Lower lobe of right lung (tissue), 2 donors: Measurements from ENCODE around the gene RBM44. TPM values are rescaled to one million over a fixed set of nuclear protein-coding genes. Genes with fewer than 3 reads are reported as not detected.

Source experiments
- ATAC-seq, 2 donors: fragments of 200-7000 bp; cut with Tn5 transposase; one replicate each; pipeline ENCODE4 v1.9.1; 2020 to 2022; ENCODE audit warnings: mild to moderate bottlenecking in 2 of 2, moderate library complexity in 2 of 2
- DNase-seq: peaks from one replicate; pipeline ENCODE4 v3.0.0-alpha.2; 2020
- H3K27ac ChIP-seq: fragments of 200-600 bp; one replicate; pipeline ENCODE4 v1.8.0; 2022
- H3K27me3 ChIP-seq: fragments of 200-600 bp; one replicate; pipeline ENCODE4 v1.8.0; 2022; ENCODE audit warnings: low read depth
- H3K36me3 ChIP-seq: fragments of 200-600 bp; one replicate; pipeline ENCODE4 v1.8.0; 2022; ENCODE audit warnings: mild to moderate bottlenecking
- H3K4me1 ChIP-seq: fragments of 200-600 bp; one replicate; pipeline ENCODE4 v1.8.0; 2022
- H3K4me3 ChIP-seq: fragments of 200-600 bp; one replicate; pipeline ENCODE4 v1.8.0; 2022; ENCODE audit warnings: mild to moderate bottlenecking
- H3K9me3 ChIP-seq: fragments of 200-600 bp; one replicate; pipeline ENCODE4 v1.8.0; 2022
- intact Hi-C: fragments of 100-400 bp; cut with DNase I; formaldehyde crosslinking; loops from one replicate; pipeline ENCODE4 v1.11.0; 2022
- total RNA-seq: library from RNA; stranded (reverse); fragmentation: NEBNext Ultra II Directional; extraction: Animal tissue kit (Norgen Biotek cat#: 25700); gene quantifications from one replicate; pipeline ENCODE4 v1.2.1, GENCODE V29; 2021
- TF ChIP-seq, protein P1 (sequence below): fragments of 200-600 bp; IDR thresholded peaks from one replicate; pipeline ENCODE4 v1.8.0; 2022; ENCODE audit warnings: antibody characterized with exemption, mild to moderate bottlenecking
- donor health status: DM: no; HTN: yes; CAD: no; lungs with severe emphysema.

The RBM44 gene
- total RNA-seq, 1 donor from 2014 or later = 0.59 TPM

DNA sequence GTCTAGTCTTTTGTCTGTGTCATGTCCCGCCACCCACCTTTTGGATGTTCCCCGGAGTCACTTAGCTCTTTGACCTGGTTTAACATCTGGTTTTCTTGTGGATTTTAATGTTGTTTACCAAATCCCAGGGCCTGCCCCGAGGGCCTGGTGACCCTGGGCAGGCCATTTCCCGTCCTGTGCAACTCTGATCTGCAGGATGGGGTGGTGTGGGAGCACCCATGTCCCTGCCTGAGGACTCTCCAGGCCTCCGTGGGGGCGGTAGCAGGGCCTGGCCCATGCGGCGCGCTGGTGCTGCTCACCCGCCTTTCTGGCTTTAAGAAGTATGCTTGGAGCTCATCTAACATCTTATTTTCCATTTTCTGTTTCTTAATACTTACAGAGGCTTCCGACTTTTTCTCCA, 71.5 kb downstream of the RBM44 start:
- Histone ChIP-seq H3K4me1 (no peaks in the 10 kb centered on the region), H3K36me3 (no peaks in the 10 kb centered on the region), H3K27me3 (no peaks in the 10 kb centered on the region), H3K4me3 (no peak overlapping the region), H3K9me3 (no peaks in the 10 kb centered on the region), H3K27ac (no peak overlapping the region)
- DNase-seq (no peak), ATAC-seq (no peak)
- TF ChIP-seq, protein P1, sequence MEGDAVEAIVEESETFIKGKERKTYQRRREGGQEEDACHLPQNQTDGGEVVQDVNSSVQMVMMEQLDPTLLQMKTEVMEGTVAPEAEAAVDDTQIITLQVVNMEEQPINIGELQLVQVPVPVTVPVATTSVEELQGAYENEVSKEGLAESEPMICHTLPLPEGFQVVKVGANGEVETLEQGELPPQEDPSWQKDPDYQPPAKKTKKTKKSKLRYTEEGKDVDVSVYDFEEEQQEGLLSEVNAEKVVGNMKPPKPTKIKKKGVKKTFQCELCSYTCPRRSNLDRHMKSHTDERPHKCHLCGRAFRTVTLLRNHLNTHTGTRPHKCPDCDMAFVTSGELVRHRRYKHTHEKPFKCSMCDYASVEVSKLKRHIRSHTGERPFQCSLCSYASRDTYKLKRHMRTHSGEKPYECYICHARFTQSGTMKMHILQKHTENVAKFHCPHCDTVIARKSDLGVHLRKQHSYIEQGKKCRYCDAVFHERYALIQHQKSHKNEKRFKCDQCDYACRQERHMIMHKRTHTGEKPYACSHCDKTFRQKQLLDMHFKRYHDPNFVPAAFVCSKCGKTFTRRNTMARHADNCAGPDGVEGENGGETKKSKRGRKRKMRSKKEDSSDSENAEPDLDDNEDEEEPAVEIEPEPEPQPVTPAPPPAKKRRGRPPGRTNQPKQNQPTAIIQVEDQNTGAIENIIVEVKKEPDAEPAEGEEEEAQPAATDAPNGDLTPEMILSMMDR = no peak
- intact Hi-C loops = no loop called here

DNA sequence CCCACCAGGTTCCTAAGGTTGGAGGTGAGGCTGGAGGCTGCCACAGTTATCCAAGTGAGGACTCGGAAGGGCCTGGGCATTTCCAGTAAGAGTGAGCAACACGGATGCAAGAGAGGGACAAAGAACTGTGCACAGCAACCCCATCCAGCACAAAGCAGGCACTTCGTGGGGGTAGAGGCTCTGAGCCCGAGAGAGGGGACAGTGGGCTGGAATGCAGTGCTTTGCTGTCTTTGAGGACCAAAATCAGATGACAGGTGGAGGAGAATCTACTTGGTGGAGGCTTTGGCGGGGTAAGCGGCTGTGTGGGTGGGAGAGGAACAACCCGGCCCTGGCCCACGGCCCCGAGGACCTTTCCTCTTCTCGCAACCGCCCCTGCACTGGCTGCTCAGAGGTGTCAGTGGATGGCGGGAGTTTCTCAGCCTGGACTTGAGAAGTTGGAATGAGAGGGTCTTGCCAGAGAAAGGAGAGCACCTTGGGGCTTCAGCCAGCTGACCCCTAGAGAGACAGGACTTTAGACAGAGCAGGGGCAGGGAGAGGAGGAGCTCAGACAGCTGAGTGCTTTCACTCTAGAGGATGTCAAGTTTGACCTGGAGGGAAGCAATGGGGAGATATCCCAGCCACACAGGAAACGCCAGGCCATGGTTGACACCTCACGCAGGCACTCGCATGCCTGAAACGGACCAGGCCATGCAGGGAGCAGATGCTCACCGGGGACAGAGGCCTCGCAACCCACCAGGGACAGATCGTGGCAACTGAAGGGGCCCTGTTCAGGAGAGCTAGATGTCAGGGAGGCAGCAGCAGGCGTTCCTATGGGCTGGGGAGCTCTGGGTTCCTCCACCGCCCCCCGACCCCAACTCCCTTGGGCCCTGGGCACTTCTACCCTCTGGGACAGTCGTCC, 72.4 kb downstream of the RBM44 start:
- Histone ChIP-seq H3K27me3 (no peaks in the 10 kb centered on the region), H3K4me3 (no peak overlapping the region), H3K27ac (no peak overlapping the region), H3K9me3 (no peaks in the 10 kb centered on the region), H3K36me3 (no peaks in the 10 kb centered on the region), H3K4me1 (no peaks in the 10 kb centered on the region)
- DNase-seq = no peak
- intact Hi-C loops = no loop called here
- TF ChIP-seq, protein P1 = no peak
- ATAC-seq = no peak

DNA sequence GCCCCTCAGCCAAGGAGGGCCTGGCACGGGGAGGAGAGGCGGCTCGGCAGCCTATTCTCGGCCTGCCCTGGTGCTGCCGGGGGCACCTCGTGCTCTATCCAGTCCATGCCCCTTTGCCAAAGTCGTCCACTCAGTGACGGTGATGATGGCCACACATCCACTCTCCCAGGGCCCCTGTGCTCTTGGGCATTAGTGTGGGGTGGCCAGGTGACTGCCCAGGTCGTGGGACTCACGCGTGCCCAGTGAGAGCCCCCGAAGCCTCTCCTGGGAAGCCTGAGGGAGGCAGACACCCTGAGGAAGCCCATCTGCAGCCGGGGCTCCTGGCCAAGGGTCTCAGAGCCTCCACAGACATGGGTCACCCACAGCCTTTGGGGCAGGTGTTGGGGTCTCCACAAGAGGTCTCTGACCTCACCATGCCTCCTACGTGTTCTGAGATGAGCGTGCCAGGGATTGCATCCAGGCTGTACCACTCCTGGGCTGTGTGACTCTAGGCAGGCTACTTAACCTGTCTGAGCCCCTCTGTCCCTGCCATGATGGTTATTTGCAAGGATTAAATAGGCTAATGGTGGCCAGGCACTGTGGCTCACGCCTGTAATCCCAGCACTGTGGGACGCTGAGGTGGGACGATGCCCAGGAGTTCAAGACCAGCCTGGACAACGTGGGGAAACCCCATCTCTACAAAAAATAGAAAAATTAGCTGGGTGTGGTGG, 73.8 kb downstream of the RBM44 start:
- intact Hi-C loops = no loop called here
- Histone ChIP-seq H3K27ac (no peak overlapping the region), H3K36me3 (no peaks in the 10 kb centered on the region), H3K9me3 (no peaks in the 10 kb centered on the region), H3K4me1 (no peaks in the 10 kb centered on the region), H3K4me3 (no peak overlapping the region), H3K27me3 (no peaks in the 10 kb centered on the region)
- TF ChIP-seq, protein P1 = no peak
- no peak for ATAC-seq
- DNase-seq = peak; percentile 23

DNA sequence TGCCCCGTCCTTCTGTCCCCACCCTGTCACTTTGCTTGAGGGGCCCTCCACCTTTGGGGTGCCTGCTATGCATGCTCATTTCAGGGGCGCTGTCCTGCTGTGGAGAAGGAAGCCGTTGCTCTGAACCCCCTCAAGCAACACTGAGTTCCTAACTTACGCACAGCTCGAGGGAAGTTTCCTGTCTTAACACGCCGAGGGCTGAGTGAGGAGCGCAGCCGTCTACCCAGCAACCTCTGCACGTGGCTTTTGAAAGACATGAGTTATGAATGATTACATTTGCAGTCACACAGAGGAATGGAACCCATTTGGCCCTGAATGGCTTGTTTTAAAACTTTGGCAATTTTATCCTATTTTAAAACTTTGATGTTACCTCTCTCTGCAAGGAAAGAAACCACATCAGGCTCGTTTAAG, 74.8 kb downstream of the RBM44 start:
- Histone ChIP-seq H3K4me1 (no peaks in the 10 kb centered on the region), H3K36me3 (no peaks in the 10 kb centered on the region), H3K27me3 (no peaks in the 10 kb centered on the region), H3K27ac (no peak overlapping the region), H3K9me3 (no peaks in the 10 kb centered on the region), H3K4me3 (no peak overlapping the region)
- intact Hi-C loops = no loop called here
- TF ChIP-seq, protein P1 = no peak
- DNase-seq = peak; percentile 33
- no peak for ATAC-seq

DNA sequence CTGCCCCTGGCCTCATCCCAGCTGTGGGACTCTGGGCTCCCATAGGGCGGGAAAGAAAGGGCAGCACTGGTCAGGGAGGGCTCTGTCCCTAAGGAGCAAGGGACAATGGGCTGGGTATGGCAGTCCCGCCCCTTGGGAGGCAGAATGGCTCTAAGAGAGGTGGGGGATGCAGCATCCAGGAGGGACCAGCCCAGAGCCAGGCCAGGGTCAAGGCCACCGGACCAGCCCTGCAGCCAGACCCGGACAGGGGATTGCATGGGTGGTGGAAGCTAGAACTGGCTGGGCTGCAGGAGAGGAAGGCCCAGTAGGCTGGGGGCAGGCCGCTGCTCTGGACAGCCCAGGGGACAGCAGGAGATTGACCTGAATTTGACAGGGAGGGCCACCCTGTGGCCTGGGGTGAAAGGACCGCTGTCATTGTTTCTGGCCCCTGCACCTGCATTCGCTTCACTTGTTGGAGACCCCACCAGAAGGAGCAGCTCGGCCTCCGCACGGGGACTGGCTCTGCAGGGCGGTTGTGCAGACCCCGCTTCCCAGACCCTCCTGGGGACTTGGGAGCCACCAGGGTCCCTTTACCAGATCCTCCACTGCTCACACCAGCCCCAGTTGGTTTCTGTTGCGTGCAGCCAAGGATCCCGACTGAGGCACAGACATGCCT, 75.4 kb downstream of the RBM44 start:
- intact Hi-C loops = no loop called here
- Histone ChIP-seq H3K4me1 (no peaks in the 10 kb centered on the region), H3K36me3 (no peaks in the 10 kb centered on the region), H3K9me3 (no peaks in the 10 kb centered on the region), H3K27ac (no peak overlapping the region), H3K27me3 (no peaks in the 10 kb centered on the region), H3K4me3 (no peak overlapping the region)
- TF ChIP-seq, protein P1 = no peak
- ATAC-seq (no peak), DNase-seq (peak; percentile 28)
